C4-2B (cell line): ENCODE measurements around the gene SARDH.

Experiments
- CTCF ChIP-seq: fragments of 450-650 bp; conservative IDR thresholded peaks from 2 replicates; pipeline ENCODE4 v1.5.1; 2017; ENCODE audit warnings: mild to moderate bottlenecking
- ZFX ChIP-seq: fragments of 450-650 bp; IDR thresholded peaks from 2 replicates; pipeline ENCODE4 v1.6.1; 2017

GRCh38 chr9:133763272-133764183, 25.4 kb upstream of the SARDH start:
- TF ChIP-seq CTCF (no peak), ZFX (no peak)
